ENCODE results near the gene FBXW8.

The FBXW8 gene

DNA sequence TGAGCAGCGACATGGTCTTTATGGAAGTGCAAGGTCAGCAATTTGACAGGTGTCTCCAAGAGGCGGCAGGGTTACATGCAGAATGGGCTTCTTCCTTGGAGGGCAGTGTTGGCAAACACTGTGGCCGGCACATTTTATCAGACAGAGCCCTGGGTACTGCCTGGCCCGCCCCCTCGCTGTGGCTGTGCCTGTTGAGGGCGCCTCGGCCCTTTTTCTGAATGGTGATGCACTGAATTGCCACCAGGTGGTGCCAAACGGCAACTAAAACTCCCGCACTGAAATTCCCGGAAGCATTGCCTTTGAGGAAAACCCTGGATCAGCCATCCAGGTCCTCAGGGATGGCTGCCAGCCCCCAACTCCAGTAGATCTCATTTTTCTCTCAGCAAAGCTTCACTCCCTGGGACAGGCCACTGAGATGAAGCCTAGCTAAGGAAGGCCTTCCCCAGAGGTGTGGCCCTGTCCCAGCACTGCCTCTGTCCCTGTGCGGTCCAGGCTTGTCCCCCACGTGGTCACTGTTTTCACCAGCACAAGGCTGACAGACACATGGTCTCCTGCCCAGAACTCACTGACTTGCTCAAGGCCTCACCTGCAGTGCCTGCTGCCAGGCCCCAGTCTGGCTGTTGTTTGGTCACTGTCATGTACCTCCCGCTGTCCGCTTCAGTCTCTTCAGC lies 114.9 kb downstream of the FBXW8 start:
- peak; percentile 65 for DNase-seq

- DNase-seq, result no peak
Measured at GRCh38 chr12:117026343-117026742, 115.6 kb downstream of the FBXW8 start.

DNA sequence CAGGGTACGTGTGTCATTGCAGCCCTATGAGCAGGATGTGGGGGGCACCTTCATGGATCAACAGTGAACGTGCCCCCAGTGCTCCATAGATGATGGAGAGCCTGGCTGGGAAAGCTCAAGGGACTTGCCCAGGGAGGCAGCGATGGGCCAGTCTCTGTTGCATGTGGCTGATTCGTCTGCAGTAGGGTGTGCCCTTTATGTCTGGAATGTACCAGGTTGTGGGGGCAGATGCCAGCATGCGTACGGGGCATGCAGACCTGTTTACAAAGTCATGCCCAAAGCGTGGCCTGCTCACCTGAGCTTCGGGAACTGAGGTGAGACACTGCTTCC lies 116.1 kb downstream of the FBXW8 start:
- DNase-seq, result no peak

- DNase-seq, result no peak
Measured at GRCh38 chr12:117027251-117028086, 116.7 kb downstream of the FBXW8 start.

DNA sequence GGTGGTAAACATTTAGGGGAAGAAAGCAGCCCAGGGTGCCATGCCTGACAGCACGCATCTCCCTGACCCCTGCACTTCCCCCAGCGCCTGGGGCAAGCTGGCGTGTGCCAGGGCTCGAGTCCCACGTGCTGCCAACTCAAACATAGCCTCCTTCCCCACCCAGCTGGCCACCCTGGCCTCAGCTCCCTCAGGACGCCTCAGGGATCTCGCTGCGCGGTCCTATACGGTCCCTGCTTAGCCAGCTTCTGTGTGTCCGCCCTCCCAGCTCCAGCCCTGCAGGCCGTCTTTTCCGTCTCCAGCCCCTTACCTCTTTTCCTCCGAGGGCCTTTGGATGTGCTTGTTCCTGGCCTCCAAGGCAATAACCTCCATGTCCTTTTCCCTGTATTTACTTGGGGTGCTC lies 117.5 kb downstream of the FBXW8 start:
- no peak for DNase-seq

DNA sequence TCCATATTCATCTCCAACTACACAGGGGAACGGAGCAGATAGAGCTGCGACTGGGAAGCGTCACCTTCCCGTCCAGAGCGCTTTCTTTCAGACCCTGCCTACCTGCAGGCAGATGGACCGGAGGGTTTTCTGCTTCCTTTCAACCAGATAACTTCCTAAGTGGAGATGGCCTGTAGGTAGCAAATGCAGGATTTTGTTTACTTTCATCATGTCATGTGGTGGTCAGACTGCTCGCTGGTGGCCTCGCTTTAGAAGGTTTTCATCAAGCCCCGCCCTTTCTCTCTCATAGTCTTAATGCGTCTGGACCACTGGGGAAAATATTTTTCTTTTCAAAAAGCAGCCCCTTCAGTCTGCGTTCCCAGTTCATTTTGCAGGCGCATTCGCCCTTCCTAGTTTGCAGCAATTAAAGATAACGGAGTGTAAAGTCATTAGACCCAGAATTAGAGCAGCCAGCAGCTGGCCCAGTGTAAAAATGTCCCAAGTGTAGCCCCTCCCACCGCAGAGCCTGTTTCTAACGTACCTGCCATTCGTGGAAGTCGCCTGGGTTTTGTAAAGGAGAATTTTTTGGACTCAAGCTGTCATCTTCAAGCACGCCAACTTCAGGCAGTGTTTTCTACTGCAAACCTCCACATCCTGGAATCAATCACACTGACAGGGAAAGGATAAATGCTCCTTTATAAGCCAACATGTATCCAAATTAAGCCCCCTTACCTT lies 119.6 kb downstream of the FBXW8 start:
- no peak for DNase-seq

DNA sequence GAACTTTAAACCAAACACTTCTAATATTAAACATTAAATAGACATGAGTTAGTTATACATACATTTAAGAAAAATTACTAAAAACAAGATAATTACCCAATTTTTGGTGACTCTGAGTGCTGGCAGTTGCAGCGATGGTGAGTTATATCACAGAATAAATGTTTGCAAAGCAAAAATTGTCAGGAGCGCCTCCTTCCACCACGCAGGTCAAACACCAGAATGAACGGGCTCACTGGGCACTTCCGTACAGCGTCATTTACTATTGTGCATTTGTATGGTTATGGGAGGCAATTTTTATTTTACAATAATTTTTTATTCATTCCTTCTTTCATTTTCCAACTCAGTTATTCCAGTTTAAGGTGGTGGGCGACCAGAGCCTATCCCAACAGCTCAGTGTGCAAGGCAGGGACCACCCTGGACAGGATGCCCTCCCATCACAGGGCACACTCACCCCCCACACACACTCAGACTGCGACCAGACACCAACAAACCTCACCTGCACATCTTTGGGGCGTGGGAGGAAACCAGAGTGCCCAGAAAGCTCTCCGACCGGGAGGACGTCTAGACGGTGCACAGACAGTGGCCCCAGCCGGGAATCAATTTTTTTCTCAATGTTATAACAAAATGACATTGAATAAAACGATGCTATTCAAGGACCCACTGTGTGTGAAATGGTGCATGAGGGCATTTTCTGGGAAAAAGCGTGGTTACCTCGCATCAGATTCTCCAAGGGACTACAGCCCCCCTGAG lies 121.3 kb downstream of the FBXW8 start:
- DNase-seq, result no peak

GRCh38 chr12:117032593-117033381 lies 122.0 kb downstream of the FBXW8 start:
- no peak for DNase-seq

- peak; percentile 55 for DNase-seq
Measured at GRCh38 chr12:117033382-117034221, 122.9 kb downstream of the FBXW8 start.

- no peak for DNase-seq
Measured at GRCh38 chr12:117034249-117034648, 123.5 kb downstream of the FBXW8 start.

GRCh38 chr12:117034701-117035151 lies 124.0 kb downstream of the FBXW8 start:
- DNase-seq, result no peak

- DNase-seq, result no peak
Measured at GRCh38 chr12:117035287-117035686, 124.5 kb downstream of the FBXW8 start.

DNA sequence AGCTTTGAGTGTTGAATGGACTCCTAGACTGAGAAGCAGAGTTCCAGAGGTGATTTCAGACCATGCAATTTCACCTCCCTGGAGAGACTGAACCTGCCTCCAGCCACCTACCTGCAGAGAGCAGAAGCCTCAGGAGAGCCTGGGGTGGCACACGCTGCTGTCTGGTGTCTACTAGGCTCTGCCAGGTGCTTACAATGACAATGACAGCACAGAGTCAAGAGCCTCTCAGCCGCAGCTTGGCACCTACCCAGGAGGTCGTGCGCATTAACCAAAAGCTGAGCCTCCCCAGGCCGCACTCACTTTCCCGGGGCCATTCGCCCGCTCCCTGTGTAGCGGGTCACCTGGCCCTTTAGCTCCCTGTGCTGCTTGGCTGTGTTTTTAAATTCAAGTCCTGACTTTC lies 125.3 kb downstream of the FBXW8 start:
- DNase-seq, result no peak

DNA sequence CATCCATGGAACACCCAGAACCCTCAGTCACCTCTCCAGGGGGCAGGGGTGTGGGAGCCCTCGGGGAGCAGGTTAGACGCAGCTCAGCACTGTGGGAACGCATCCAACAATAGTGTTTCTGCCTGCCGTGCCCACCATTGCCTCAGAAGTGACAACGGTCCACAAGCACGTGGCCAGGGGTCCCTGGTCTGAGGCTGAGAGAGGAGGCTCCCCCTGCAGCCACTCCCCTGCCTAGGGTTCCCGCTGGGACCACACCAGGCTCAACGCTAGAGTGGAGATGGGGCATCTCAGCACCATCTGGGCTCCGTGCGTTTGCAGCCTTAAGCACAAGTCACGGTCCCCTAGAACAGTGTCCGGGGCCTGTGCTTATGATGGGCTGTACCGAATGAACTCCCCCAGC lies 125.8 kb downstream of the FBXW8 start:
- no peak for DNase-seq

DNA sequence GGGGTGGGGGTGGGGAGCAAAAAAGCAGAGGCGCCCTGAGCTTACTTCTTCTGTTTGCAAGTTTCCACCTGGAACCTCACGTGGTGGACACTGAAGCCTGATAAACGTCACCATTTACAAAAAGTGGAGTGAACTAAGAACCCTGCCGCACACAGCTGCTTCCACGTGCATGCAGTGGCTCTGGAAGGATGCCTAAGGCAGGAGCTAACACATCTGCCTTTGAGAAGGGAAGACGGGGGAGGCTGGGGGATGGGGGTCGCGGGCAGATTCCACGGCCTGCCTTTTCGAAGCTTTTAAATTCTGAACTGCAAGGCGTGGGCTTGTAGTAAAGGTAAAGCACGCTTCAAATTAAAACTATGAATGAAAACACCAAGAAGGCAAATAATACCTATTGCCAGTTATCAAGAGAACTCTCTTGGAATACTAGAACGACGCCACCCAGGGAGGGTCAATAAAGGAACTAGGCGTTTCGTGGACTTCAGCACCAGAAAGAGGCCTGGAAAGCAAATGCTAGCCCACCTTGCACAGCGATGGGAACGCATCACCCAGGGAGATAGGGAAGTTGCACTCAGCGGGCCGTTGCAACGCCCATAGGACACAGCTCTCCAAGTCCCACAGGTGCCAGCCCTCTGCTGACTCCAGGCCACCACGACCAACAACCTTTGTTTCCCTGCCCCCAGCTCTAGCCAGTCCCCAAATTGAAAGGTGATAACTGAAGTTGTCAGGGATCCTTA lies 126.7 kb downstream of the FBXW8 start:
- DNase-seq, result no peak

GRCh38 chr12:117038023-117038680 lies 127.4 kb downstream of the FBXW8 start:
- DNase-seq, result no peak

DNA sequence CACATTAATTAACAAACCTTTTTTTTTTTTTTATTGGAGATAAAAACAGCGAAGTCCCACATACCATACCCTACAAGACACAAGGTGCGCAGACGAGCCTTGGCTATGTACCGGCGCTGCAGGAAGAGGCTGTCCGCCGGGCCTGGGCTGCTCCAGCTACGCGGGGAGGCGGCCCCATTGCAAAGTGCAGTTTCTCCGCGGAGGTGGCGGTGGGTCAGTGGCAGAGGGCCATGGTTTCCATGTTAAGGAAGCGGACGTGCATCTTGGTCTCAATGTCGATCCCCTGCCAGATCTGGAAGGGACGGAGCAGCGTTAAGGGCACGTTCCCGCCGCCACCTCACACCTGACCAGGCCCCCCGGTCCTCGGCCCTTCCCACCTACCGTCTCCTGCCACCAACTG lies 128.2 kb downstream of the FBXW8 start:
- DNase-seq, result no peak

- no peak for DNase-seq
Measured at GRCh38 chr12:117039891-117040309, 129.2 kb downstream of the FBXW8 start.

GRCh38 chr12:117040496-117040895 lies 129.7 kb downstream of the FBXW8 start:
- DNase-seq, result no peak

- no peak for DNase-seq
Measured at GRCh38 chr12:117041798-117042170, 131.0 kb downstream of the FBXW8 start.
